Ishikawa (cell line): Measurements from ENCODE around the gene CELF2.

Experiments used
- CEBPB ChIP-seq: IDR thresholded peaks from 2 replicates; pipeline ENCODE4 v1.6.1; 2012
- CREB1 ChIP-seq: IDR thresholded peaks from 2 replicates; pipeline ENCODE4 v1.6.1; 2012; ENCODE audit warnings: low read depth
- EGR1 ChIP-seq: IDR thresholded peaks from 2 replicates; pipeline ENCODE4 v1.6.1; 2012
- EP300 ChIP-seq: IDR thresholded peaks from 2 replicates; pipeline ENCODE4 v1.6.1; 2012; ENCODE audit warnings: borderline replicate concordance
- FOXM1 ChIP-seq: IDR thresholded peaks from 2 replicates; pipeline ENCODE4 v1.6.1; 2012; ENCODE audit warnings: low read depth, borderline replicate concordance
- MAX ChIP-seq: IDR thresholded peaks from 2 replicates; pipeline ENCODE4 v1.6.1; 2012
- NFIC ChIP-seq: IDR thresholded peaks from 2 replicates; pipeline ENCODE4 v1.6.1; 2012
- RAD21 ChIP-seq: IDR thresholded peaks from 2 replicates; pipeline ENCODE4 v1.6.1; 2012; ENCODE audit warnings: low read depth
- REST ChIP-seq: IDR thresholded peaks from 2 replicates; pipeline ENCODE4 v1.6.1; 2012; ENCODE audit warnings: low read depth, mild to moderate bottlenecking
- TAF1 ChIP-seq: IDR thresholded peaks from 2 replicates; pipeline ENCODE4 v1.6.1; 2012; ENCODE audit warnings: low read depth, mild to moderate bottlenecking
- TCF12 ChIP-seq: IDR thresholded peaks from 2 replicates; pipeline ENCODE4 v1.6.1; 2012; ENCODE audit warnings: low read depth
- TEAD4 ChIP-seq: IDR thresholded peaks from 2 replicates; pipeline ENCODE4 v1.6.1; 2012
- USF1 ChIP-seq: IDR thresholded peaks from 2 replicates; pipeline ENCODE4 v1.6.1; 2012
- YY1 ChIP-seq: IDR thresholded peaks from 2 replicates; pipeline ENCODE4 v1.6.1; 2012; ENCODE audit warnings: low read depth
- ZBTB7A ChIP-seq: IDR thresholded peaks from 2 replicates; pipeline ENCODE4 v1.6.1; 2012; ENCODE audit warnings: low read depth

The CELF2 gene

GRCh38 chr10:11217521-11217920, 199.8 kb downstream of the CELF2 start:
- no peak for TF ChIP-seq CREB1

- TF ChIP-seq TEAD4 = no peak
- TF ChIP-seq REST = no peak
- TF ChIP-seq USF1 = no peak
- TF ChIP-seq ZBTB7A = no peak
- TF ChIP-seq EP300 = no peak
- no peak for TF ChIP-seq EGR1
- no peak for TF ChIP-seq NFIC
- no peak for TF ChIP-seq CREB1
- no peak for TF ChIP-seq YY1
These were observed 200.7 kb downstream of the CELF2 start for GRCh38 chr10:11218395-11218794.

GRCh38 chr10:11219431-11219830, 201.8 kb downstream of the CELF2 start:
- TF ChIP-seq CEBPB (no peak), NFIC (no peak), CREB1 (no peak), TAF1 (no peak), MAX (no peak), REST (no peak), ZBTB7A (no peak), YY1 (no peak)

- TF ChIP-seq TCF12 (no peak), ZBTB7A (no peak), RAD21 (no peak), CREB1 (no peak), EP300 (no peak), EGR1 (no peak), TAF1 (no peak), MAX (no peak), USF1 (no peak)
These were observed 205.4 kb downstream of the CELF2 start for GRCh38 chr10:11223081-11223480.

- TF ChIP-seq RAD21 (no peak), EGR1 (no peak), EP300 (no peak)
These were observed 206.0 kb downstream of the CELF2 start for GRCh38 chr10:11223507-11224140.

GRCh38 chr10:11224321-11224720, 206.6 kb downstream of the CELF2 start:
- no peak for TF ChIP-seq NFIC

GRCh38 chr10:11224792-11225416, 207.2 kb downstream of the CELF2 start:
- no peak for TF ChIP-seq TAF1
- no peak for TF ChIP-seq MAX
- TF ChIP-seq YY1 = no peak
- TF ChIP-seq FOXM1 = no peak
- no peak for TF ChIP-seq EGR1
- TF ChIP-seq USF1 = no peak
- TF ChIP-seq EP300 = no peak
- no peak for TF ChIP-seq ZBTB7A
- no peak for TF ChIP-seq TCF12
- no peak for TF ChIP-seq REST
- no peak for TF ChIP-seq NFIC
- no peak for TF ChIP-seq RAD21
- no peak for TF ChIP-seq CEBPB
- no peak for TF ChIP-seq CREB1
- TF ChIP-seq TEAD4 = no peak
